ENCODE results near the gene ITGAE. TPM values are rescaled to one million over a fixed set of nuclear protein-coding genes. Genes with fewer than 3 reads are reported as not detected.

The ITGAE gene
- polyA plus RNA-seq, 3 donors = 66.6 to 102 (median 78.8) TPM

GRCh38 chr17:3826191-3826590 is 25.2 kb upstream of the ITGAE start:
- Histone ChIP-seq H3K27me3 (ENCODE audit: control insufficient read depth in 2 of 2, insufficient read depth in 2 of 2, low read length in 2 of 2) (no peaks in the 10 kb centered on the region), H2AFZ (ENCODE audit: insufficient read depth, low read depth, low read length, poor library complexity, severe bottlenecking) (no peak overlapping the region), H3K4me3 (replicated peaks in 1 of 3; ENCODE audit: low read depth in 2 of 3, low read length in 3 of 3) (no peak overlapping the region), H3K27ac (ENCODE audit: low read depth in 1 of 2, low read length in 2 of 2) (no peak overlapping the region), H3K4me2 (replicated peaks; ENCODE audit: extremely low read depth, low read length, poor library complexity, severe bottlenecking) (no peak overlapping the region), H3K4me1 (ENCODE audit: control insufficient read depth in 1 of 2, insufficient read depth in 2 of 2, low read length in 2 of 2) (no peaks in the 10 kb centered on the region), H3K9me3 (replicated peaks in 1 of 2; ENCODE audit: control insufficient read depth in 1 of 2, insufficient read depth in 1 of 2, low read length in 2 of 2) (no peaks in the 10 kb centered on the region), H4K20me1 (ENCODE audit: insufficient read depth, low read length) (peaks cover 4% of the 10 kb centered on the region), H3K79me2 (ENCODE audit: insufficient read depth, low read length) (peaks cover 10% of the 10 kb centered on the region), H3K36me3 (replicated peaks in 1 of 2; ENCODE audit: control insufficient read depth in 1 of 2, insufficient read depth in 2 of 2, low read length in 2 of 2) (peaks cover 66 to 95% of the 10 kb centered on the region in 2 donors), H3K9ac (ENCODE audit: insufficient read depth, low read length, poor library complexity, severe bottlenecking) (no peak overlapping the region)
- no peak overlapping the region for H3K4me3 Mint-ChIP-seq
- TF ChIP-seq CTCF (IDR thresholded peaks at IDR 0.05) = no peak
- WGBS (ENCODE audit: insufficient coverage) = no CpG with 5 or more reads among the region's 4 CpGs
- H3K36me3 Mint-ChIP-seq = peaks cover 73 to 93% of the 10 kb centered on the region in 2 donors
- peak overlapping the region in 4 of 7 donors; percentile 7 to 63 (median 18) for H3K27ac Mint-ChIP-seq
- no peak for DNase-seq
- H3K4me1 Mint-ChIP-seq = no peaks in the 10 kb centered on the region
- intact Hi-C loops (cut with micrococcal nuclease) = loop anchor here (2.0 to 10.0 kb wide), 3 partner anchors 61 to 144 kb away; no protein-coding TSS in a partner anchor
- peaks cover 0 to 2% (median 0%) of the 10 kb centered on the region in 3 donors for H3K27me3 Mint-ChIP-seq (ENCODE audit: low read depth in 3 of 3)
- no peaks in the 10 kb centered on the region for H3K9me3 Mint-ChIP-seq

- H4K20me1 ChIP-seq (ENCODE audit: insufficient read depth, low read length) = no peaks in the 10 kb centered on the region
- no peaks in the 10 kb centered on the region for H3K27me3 ChIP-seq (ENCODE audit: control insufficient read depth in 2 of 2, insufficient read depth in 2 of 2, low read length in 2 of 2)
- H3K79me2 ChIP-seq (ENCODE audit: insufficient read depth, low read length) = no peaks in the 10 kb centered on the region
- Mint-ChIP-seq H3K27me3 (ENCODE audit: low read depth in 3 of 3) (peaks cover 0 to 2% (median 0%) of the 10 kb centered on the region in 3 donors), H3K9me3 (no peaks in the 10 kb centered on the region), H3K27ac (peak overlapping the region in 2 of 7 donors; percentile 15 to 27), H3K36me3 (peaks cover 80 to 98% of the 10 kb centered on the region in 2 donors), H3K4me3 (no peak overlapping the region), H3K4me1 (no peaks in the 10 kb centered on the region)
- H3K27ac ChIP-seq (ENCODE audit: low read depth in 1 of 2, low read length in 2 of 2) = no peak overlapping the region
- no peak overlapping the region for H3K4me2 ChIP-seq (replicated peaks; ENCODE audit: extremely low read depth, low read length, poor library complexity, severe bottlenecking)
- 95% methylated on average over 4 of the region's 9 CpGs for WGBS (ENCODE audit: insufficient coverage)
- no peaks in the 10 kb centered on the region for H3K4me1 ChIP-seq (ENCODE audit: control insufficient read depth in 1 of 2, insufficient read depth in 2 of 2, low read length in 2 of 2)
- TF ChIP-seq CTCF (IDR thresholded peaks at IDR 0.05) = no peak
- no peak for DNase-seq
- intact Hi-C loops (cut with micrococcal nuclease) = loop anchor here in 1 of 2 donors (10.0 kb wide), 1 partner anchor 56 kb away; no protein-coding TSS in a partner anchor
- H3K36me3 ChIP-seq (replicated peaks in 1 of 2; ENCODE audit: control insufficient read depth in 1 of 2, insufficient read depth in 2 of 2, low read length in 2 of 2) = peaks cover 82 to 100% of the 10 kb centered on the region in 2 donors
- H3K4me3 ChIP-seq (replicated peaks in 1 of 3; ENCODE audit: low read depth in 2 of 3, low read length in 3 of 3) = no peak overlapping the region
- no peaks in the 10 kb centered on the region for H3K9me3 ChIP-seq (replicated peaks in 1 of 2; ENCODE audit: control insufficient read depth in 1 of 2, insufficient read depth in 1 of 2, low read length in 2 of 2)
- no peak overlapping the region for H3K9ac ChIP-seq (ENCODE audit: insufficient read depth, low read length, poor library complexity, severe bottlenecking)
- H2AFZ ChIP-seq (ENCODE audit: insufficient read depth, low read depth, low read length, poor library complexity, severe bottlenecking) = no peak overlapping the region
These were observed 20.1 kb upstream of the ITGAE start for GRCh38 chr17:3821101-3821500.
